ENCODE measurements around the gene SLC25A13. TPM values are rescaled to one million over a fixed set of nuclear protein-coding genes. Genes with fewer than 3 reads are reported as not detected.

Gene SLC25A13
- total RNA-seq, 4 donors from 2014 or later, result 9.2 to 30.8 (median 13.6) TPM

- H3K36me3 ChIP-seq, result no peaks in the 10 kb centered on the region
- no peak for ATAC-seq
- H3K4me1 ChIP-seq, result no peaks in the 10 kb centered on the region
- no peak overlapping the region for H3K27ac ChIP-seq
- H3K9me3 ChIP-seq, result no peaks in the 10 kb centered on the region
- no peak for DNase-seq
- in situ Hi-C loops (cut with MboI; ENCODE audit: low sequenced_read_pairs in 4 of 4), result no loop called here
- no peak overlapping the region for H3K4me3 ChIP-seq
- TF ChIP-seq CTCF (IDR thresholded peaks at IDR 0.05 in 4 of 5, conservative IDR thresholded peaks at IDR 0.05 in 1 of 5), result no peak
- no peak for TF ChIP-seq POLR2A (IDR thresholded peaks at IDR 0.05)
- H3K27me3 ChIP-seq, result no peaks in the 10 kb centered on the region
- intact Hi-C loops (cut with DNase I; ENCODE audit: low total_unique reads), result no loop called here
Observed at GRCh38 chr7:96085953-96086352, 235.9 kb downstream of the SLC25A13 start.

GRCh38 chr7:96084881-96085553, 236.9 kb downstream of the SLC25A13 start:
- no peak overlapping the region for H3K27ac ChIP-seq
- no peaks in the 10 kb centered on the region for H3K36me3 ChIP-seq
- no peaks in the 10 kb centered on the region for H3K4me1 ChIP-seq
- ATAC-seq, result no peak
- H3K27me3 ChIP-seq, result no peaks in the 10 kb centered on the region
- in situ Hi-C loops (cut with MboI; ENCODE audit: low sequenced_read_pairs in 4 of 4) (no loop called here), intact Hi-C loops (cut with DNase I; ENCODE audit: low total_unique reads) (no loop called here)
- no peak for DNase-seq
- H3K4me3 ChIP-seq, result no peak overlapping the region
- no peaks in the 10 kb centered on the region for H3K9me3 ChIP-seq
- TF ChIP-seq POLR2A (IDR thresholded peaks at IDR 0.05) (no peak), CTCF (IDR thresholded peaks at IDR 0.05 in 4 of 5, conservative IDR thresholded peaks at IDR 0.05 in 1 of 5) (no peak)

GRCh38 chr7:96080027-96080426, 241.9 kb downstream of the SLC25A13 start:
- Histone ChIP-seq H3K36me3 (no peaks in the 10 kb centered on the region), H3K4me1 (no peaks in the 10 kb centered on the region), H3K27ac (no peak overlapping the region), H3K4me3 (no peak overlapping the region), H3K9me3 (no peaks in the 10 kb centered on the region), H3K27me3 (peaks cover 0 to 10% (median 7%) of the 10 kb centered on the region in 3 donors)
- DNase-seq, result no peak
- in situ Hi-C loops (cut with MboI; ENCODE audit: low sequenced_read_pairs in 4 of 4) (no loop called here), intact Hi-C loops (cut with DNase I; ENCODE audit: low total_unique reads) (no loop called here)
- TF ChIP-seq CTCF (IDR thresholded peaks at IDR 0.05 in 4 of 5, conservative IDR thresholded peaks at IDR 0.05 in 1 of 5) (no peak), POLR2A (IDR thresholded peaks at IDR 0.05) (no peak)
- no peak for ATAC-seq

- peak overlapping the region in 2 of 4 donors; percentile 55 to 66 for H3K4me3 ChIP-seq
- in situ Hi-C loops (cut with MboI; ENCODE audit: low sequenced_read_pairs in 4 of 4) (loop anchor here in 1 of 4 donors (5.0 kb wide), 1 partner anchor 951 kb away; no protein-coding TSS in a partner anchor), intact Hi-C loops (cut with DNase I; ENCODE audit: low total_unique reads) (loop anchor here (5.0 kb wide), 1 partner anchor 159 kb away; no protein-coding TSS in a partner anchor)
- no peaks in the 10 kb centered on the region for H3K9me3 ChIP-seq
- H3K27me3 ChIP-seq, result peaks cover 0 to 10% (median 7%) of the 10 kb centered on the region in 3 donors
- no peaks in the 10 kb centered on the region for H3K4me1 ChIP-seq
- DNase-seq, result no peak
- ATAC-seq, result no peak
- no peak overlapping the region for H3K27ac ChIP-seq
- no peaks in the 10 kb centered on the region for H3K36me3 ChIP-seq
- TF ChIP-seq POLR2A (IDR thresholded peaks at IDR 0.05), result no peak
- TF ChIP-seq CTCF (IDR thresholded peaks at IDR 0.05 in 4 of 5, conservative IDR thresholded peaks at IDR 0.05 in 1 of 5), result no peak
Observed at GRCh38 chr7:96076350-96076707, 245.6 kb downstream of the SLC25A13 start.
